LoVo (cell line): ENCODE measurements around the gene ERC1.
"Not testable (repeated sequence)": the region's sequence is repeated elsewhere in the genome, so short reads cannot be mapped to it uniquely, and the experiment has no call there.

Source experiments
- DNase-seq: peaks from one replicate; pipeline ENCODE4 v3.0.0-alpha.2; 2016; ENCODE audit warnings: low spot score

Gene ERC1

GRCh38 chr12:1078002-1078401, 87.0 kb downstream of the ERC1 start:
- no peak for DNase-seq

DNA sequence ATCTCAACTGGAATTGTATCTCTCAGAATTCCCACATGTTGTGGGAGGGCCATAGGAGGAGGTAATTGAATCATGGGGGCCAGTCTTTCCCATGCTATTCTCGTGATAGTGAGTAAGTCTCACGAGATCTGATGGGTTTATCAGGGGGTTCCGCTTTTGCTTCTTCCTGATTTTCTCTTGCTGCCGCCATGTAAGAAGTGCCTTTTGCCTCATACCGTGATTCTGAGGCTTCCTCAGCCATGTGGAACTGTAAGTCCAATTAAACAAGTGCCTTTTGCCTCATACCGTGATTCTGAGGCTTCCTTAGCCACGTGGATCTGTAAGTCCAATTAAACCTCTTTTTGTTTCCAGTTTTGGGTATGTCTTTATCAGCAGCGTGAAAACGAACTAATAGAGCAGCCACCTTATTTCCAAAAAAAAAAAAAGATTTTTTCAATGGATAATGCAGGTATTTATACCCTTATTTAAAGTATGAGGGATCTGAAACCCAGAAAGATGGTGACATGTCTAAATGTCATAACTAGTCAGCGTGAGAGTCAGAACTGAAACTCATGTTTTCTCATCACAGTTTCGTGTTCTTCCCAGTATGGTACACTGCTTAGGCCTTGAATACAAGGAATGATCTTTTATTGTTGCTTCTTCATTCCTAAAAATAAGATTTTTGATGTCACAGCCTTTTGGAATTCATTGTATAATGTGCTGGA, 89.6 kb downstream of the ERC1 start:
- no peak for DNase-seq

- DNase-seq: no peak
Measured at GRCh38 chr12:1083151-1083888, 92.3 kb downstream of the ERC1 start.

- peak; percentile 24 for DNase-seq
Measured at GRCh38 chr12:1083889-1084262, 92.9 kb downstream of the ERC1 start.

GRCh38 chr12:1091350-1091749, 100.3 kb downstream of the ERC1 start:
- DNase-seq: no peak

DNA sequence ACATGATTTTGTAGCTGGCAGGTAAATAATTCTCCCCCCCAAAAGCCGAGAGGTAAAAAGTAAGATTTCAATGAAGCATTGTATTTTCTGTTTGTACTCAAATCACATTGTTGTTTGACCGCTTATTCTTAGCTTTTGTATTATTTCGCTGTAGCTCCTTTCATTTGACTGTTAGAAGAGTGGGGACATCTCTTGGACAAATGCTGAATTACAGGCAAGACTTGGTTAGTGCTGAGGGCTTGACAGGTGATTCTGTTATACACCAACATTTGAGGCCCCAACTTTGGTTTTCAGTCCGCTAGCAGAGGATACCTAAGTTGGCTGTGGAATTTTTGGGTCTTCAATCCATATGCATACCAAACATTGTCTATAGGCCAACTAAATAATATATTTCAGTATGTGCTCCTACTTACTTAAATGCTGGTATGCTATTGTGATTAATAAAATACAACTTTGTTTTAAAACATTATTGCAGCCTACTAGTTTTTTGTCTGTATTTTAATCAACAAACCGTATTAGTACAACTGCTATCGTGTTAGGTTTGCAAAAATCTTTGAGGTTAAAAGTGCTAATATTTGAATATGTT, 102.2 kb downstream of the ERC1 start:
- peak; percentile 49 for DNase-seq

GRCh38 chr12:1094714-1095113, 103.7 kb downstream of the ERC1 start:
- no peak for DNase-seq

GRCh38 chr12:1099158-1099557, 108.1 kb downstream of the ERC1 start:
- peak; percentile 62 for DNase-seq

- DNase-seq: not testable (repeated sequence)
Measured at GRCh38 chr12:1099618-1100017, 108.6 kb downstream of the ERC1 start.

DNA sequence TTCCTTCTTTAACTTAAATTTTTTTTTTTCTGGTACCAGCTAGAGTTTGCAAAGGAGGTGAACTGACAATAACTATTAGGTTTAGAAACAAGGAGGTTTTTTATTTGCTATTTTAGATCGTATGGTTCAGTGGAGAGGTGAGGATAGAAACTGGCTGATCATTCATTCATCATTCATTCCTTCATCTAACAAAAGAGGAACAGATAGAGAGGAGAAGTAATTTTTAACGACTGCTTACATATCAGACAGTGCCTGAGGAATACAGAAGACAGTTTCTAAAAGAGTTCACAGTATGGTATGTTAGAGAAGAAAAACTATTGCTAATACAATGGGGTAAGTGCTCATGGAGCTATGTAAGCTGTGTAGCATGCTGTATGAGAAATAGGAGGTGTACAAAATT, 111.1 kb downstream of the ERC1 start:
- DNase-seq: no peak

- DNase-seq: no peak
Measured at GRCh38 chr12:1102791-1103450, 111.9 kb downstream of the ERC1 start.

GRCh38 chr12:1103632-1104031, 112.6 kb downstream of the ERC1 start:
- DNase-seq: no peak

DNA sequence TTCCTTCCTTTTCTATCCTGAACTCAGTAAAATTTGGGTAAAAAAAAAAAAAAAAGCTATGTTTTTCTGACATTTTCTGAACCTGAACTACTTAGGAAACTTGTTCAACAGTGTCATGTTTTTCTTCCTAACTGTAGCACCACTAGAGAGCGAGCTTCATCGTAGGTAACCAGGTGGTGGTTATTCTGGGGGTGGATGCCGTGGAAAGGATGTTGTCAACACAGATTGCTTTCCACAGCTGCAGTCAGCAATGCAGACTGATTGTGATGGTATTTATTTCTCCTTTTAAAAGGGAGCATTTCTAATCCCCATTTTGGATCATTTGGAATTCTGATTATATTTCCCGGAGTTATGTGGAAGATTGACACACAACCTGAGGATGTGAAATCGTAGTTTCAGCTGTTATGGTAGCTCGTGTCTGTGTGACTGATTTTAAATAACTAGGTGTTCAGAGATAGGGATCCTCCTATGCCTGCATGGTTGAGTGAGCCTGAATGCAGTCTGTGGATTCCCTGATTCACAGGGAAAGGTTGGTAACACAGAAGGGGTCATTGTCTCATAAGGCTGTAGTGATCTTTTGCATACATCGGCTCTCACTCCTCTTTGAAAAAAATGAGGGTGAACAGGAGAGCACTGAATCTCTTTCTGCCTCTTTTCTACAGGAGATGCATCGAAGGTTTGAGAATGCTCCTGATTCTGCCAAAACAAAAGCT, 113.2 kb downstream of the ERC1 start:
- no peak for DNase-seq

- no peak for DNase-seq
Measured at GRCh38 chr12:1107669-1108068, 116.6 kb downstream of the ERC1 start.

- no peak for DNase-seq
Measured at GRCh38 chr12:1108276-1108675, 117.3 kb downstream of the ERC1 start.

- DNase-seq: peak; percentile 31
Measured at GRCh38 chr12:1115484-1116231, 124.6 kb downstream of the ERC1 start.

- no peak for DNase-seq
Measured at GRCh38 chr12:1117371-1117770, 126.3 kb downstream of the ERC1 start.

GRCh38 chr12:1117970-1118563, 127.0 kb downstream of the ERC1 start:
- DNase-seq: peak; percentile 74

- DNase-seq: no peak
Measured at GRCh38 chr12:1122786-1123185, 131.8 kb downstream of the ERC1 start.

GRCh38 chr12:1126091-1126490, 135.1 kb downstream of the ERC1 start:
- no peak for DNase-seq

- DNase-seq: no peak
Measured at GRCh38 chr12:1127021-1127420, 136.0 kb downstream of the ERC1 start.
